Measurements from ENCODE around the gene PUS3. TPM values are rescaled to one million over a fixed set of nuclear protein-coding genes. Genes with fewer than 3 reads are reported as not detected.

Gene PUS3
- total RNA-seq (ENCODE audit: low replicate concordance), result 11.7 and 38.3 TPM in 2 replicates

- no peak for TF ChIP-seq CTCF (IDR thresholded peaks at IDR 0.05; ENCODE audit: insufficient read depth, low read length)
- peak; percentile 81 for DNase-seq (ENCODE audit: low read depth)
- peak within 1 kb of the TSS; percentile 86 for H3K4me3 ChIP-seq (ENCODE audit: low read depth, low read length)
Observed at GRCh38 chr11:125902927-125903710, at the start of gene PUS3. Gene PUS3, minus strand, starts transcription at chr11:125903206. Its CDS starts 6,922 bp downstream, at chr11:125896284.

- TF ChIP-seq CTCF (IDR thresholded peaks at IDR 0.05; ENCODE audit: insufficient read depth, low read length), result no peak
- DNase-seq (ENCODE audit: low read depth), result no peak
- H3K4me3 ChIP-seq (ENCODE audit: low read depth, low read length), result no peak overlapping the region
Observed at GRCh38 chr11:125952559-125952958, 49.6 kb upstream of the PUS3 start.

- TF ChIP-seq CTCF (IDR thresholded peaks at IDR 0.05; ENCODE audit: insufficient read depth, low read length), result no peak
- DNase-seq (ENCODE audit: low read depth), result no peak
- no peak overlapping the region for H3K4me3 ChIP-seq (ENCODE audit: low read depth, low read length)
Observed at GRCh38 chr11:125951731-125952130, 48.7 kb upstream of the PUS3 start.

- no peak for TF ChIP-seq CTCF (IDR thresholded peaks at IDR 0.05; ENCODE audit: insufficient read depth, low read length)
- H3K4me3 ChIP-seq (ENCODE audit: low read depth, low read length), result no peak overlapping the region
- DNase-seq (ENCODE audit: low read depth), result peak; percentile 88
Observed at GRCh38 chr11:125950696-125951651, 48.0 kb upstream of the PUS3 start.

GRCh38 chr11:125950178-125950490 lies 47.1 kb upstream of the PUS3 start:
- no peak for DNase-seq (ENCODE audit: low read depth)
- H3K4me3 ChIP-seq (ENCODE audit: low read depth, low read length), result no peak overlapping the region

More at GRCh38 chr11:125950178-125950490, 47.1 kb upstream of the PUS3 start:
- TF ChIP-seq CTCF (IDR thresholded peaks at IDR 0.05; ENCODE audit: insufficient read depth, low read length), result no peak
